ENCODE data around the gene TOMM34.

Gene TOMM34

DNA sequence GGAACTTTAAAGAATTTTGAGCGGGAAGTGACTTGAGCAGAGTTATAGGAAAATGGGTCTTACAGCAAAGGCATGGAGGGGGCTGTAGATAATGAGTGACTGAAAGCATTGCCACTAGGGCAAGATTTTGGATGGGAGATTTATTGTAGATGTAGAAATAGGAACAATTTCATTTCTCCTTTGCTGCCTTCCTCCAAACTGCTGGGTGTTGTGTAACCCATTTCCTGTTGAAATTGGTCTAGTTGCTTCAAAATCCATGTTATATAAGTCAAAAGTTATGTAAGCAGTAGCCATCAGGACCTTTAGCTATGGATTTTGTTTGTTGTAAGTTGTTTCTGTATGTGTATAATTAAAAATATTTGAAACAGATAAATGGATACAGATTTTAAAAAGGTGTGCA is 63.6 kb downstream of the TOMM34 start:
- no peak for FAIRE-seq
- DNase-seq (ENCODE audit: low spot score): no peak

GRCh38 chr20:44894959-44895358 is 65.2 kb downstream of the TOMM34 start:
- no peak for FAIRE-seq

More at GRCh38 chr20:44894959-44895358, 65.2 kb downstream of the TOMM34 start:
- no peak for DNase-seq (ENCODE audit: low spot score)

Measured in RCC 7860 (cell line).